SKM-1 treated with dmso at 0.1 percent for 144 hours (cell line): Measurements from ENCODE around the gene RNF115.
"Not testable (repeated sequence)": the region's sequence is repeated elsewhere in the genome, so short reads cannot be mapped to it uniquely, and the experiment has no call there.

Source experiments
- DNase-seq: peaks from one replicate; lab custom pipeline; 2025; ENCODE audit not compliant: unreplicated experiment; lab: John Stamatoyannopoulos, UW

RNF115 gene

DNA sequence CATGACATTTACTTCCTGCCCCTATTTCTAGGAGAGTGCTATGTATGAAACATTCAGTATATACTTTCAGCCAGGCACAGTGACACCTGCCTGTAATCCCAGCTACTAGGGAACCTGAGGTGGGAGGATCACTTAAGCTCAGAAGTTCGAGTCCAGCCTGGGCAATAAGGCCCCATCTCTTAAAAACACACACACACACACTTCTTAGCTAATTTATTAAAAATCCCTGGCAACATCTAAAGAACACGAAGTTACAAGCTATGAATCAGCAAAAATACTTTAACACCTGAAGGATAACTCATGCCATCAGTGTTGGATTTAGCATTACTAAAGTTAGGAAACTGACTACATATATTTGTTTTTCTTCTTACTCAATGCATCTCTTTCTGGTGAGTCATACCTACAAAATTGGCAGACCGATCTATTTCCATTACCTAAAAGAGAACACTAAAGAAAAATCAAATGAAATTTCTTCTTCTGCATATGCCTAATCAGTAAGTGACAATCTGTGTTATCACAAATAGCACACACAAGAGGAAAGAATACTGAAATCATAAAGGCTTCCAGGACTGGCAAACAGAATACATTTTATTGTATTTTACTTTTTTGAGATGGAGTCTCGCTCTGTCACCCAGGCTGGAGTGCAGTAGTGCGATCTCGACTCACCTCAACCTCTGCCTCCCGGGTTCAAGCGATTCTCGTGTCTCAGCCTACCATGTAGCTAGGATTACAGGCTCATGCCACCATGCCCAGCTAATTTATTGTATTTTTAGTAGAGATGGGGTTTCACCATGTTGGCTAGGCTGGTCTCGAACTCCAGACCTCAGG is 41.4 kb downstream of the RNF115 start:
- no peak for DNase-seq

DNA sequence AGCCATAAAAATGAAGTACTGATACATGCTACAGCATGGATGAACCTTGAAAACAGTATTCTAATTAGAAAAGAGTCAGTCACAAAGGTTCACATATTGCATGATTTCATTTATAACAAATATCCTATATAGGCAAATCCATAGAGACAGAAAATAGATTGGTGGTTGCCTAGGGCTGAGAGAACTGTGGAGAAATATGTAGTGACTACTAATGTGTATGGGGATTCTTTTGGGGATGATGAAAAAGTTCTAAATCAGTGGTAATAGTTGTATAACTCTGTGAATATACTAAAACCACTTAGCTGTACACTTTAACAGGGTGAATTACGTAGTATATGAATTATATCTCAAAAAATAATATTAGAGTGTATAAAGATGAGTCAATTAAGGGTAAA is 45.8 kb downstream of the RNF115 start:
- DNase-seq: no peak

DNA sequence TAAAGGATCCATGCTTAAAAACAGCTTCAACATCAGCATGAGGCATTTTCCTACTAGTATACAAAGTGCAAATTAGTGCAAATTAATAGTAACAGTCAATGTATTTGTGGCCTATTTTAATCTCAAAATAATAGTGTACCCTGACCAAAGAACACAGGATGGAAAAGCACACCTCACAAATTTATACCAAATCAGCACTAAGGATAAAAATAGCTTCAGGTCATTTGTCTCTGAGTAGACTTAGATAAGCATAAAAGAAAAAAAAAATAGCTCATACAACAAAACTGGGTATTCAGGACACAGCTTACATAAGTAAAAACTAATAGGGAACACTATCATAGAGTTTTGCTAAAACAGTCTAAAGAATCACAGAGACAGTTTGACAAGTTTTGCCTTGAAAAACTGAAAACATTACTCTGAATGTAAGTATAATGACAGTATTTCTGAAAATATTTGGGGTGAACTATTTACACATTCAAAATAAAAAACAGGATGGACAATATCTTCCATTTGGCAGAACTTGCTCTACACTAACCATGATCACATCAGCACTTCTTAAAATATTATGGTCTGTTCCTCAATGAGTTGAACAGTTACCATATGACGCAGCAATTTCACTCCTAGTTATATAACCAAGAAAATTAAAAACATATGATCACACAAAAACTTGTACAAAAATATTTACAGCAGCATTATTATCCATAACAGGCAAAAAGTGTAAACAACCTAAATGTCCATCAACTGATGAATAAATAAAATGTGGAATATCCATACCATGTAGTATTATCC is 46.3 kb downstream of the RNF115 start:
- no peak for DNase-seq

DNA sequence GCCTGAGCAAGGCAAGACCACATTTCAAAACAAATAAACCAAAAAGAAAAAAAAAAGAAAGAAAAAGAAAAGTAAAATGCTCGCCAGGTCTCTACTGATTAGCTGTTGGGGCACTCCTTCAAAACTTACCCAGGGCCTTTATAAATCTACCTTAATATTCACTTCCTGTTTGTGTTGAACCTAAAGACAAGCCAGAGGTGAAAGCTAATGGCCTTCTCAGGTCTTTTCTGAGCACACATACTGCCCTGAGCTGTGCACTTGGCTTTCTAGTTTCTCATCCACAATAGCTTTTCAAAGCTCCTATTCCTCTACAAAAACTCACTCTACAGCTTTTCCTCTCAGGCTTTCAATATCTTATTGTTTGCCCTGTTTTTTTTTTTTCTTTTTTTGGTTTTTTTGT is 50.5 kb downstream of the RNF115 start:
- DNase-seq: no peak

DNA sequence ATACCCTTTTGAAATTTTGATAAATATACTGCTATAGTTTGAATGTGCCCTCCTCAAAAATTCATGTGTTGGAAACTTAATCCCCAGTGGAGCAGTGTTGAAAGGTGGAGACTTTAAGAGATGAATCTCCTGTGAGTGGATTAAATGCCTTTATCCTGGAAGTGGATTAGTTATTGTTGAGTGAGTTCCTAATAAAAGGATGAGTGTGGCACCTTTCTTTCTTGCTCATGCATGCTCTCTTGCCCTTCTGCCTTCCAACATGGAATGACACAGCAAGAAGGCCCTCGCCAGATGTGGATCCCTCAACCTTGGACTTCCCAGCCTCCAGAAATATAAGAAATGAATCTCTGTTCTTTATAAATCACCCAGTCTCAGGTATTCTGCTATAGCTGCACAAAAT is 52.8 kb downstream of the RNF115 start:
- DNase-seq: no peak

DNA sequence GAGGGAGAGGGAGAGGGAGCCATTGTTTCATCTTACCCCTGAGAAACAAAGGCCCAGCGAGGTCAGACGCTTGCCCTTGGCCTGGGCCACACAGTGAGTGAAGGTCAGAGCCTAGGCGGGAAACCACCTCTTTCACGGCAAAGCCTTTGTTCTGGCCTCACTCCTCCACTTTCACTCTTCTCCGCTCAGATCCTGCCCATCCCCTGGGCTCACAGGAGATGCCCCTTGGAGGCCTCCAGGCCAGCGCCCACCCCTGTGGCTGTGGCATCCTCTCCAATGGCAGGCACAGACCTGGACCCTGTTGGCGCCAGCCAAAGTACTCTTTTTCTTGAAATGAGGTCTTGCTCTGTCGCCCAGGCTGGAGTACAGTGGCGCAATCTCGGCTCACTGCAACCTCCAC is 55.9 kb downstream of the RNF115 start:
- DNase-seq: not testable (repeated sequence)

DNA sequence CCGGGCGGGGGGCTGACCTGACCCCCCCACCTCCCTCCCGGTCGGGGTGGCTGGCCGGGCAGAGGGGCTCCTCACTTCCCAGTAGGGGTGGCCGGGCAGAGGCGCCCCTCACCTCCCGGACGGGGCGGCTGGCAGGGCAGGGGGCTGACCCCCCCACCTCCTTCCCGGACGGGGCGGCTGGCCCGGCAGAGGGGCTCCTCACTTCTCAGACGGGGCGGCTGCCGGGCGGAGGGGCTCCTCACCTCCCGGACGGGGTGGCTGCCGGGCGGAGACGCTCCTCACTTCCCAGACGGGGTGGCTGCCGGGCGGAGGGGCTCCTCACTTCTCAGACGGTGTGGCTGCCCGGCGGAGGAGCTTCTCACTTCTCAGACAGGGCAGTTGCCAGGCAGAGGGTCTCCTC is 57.0 kb downstream of the RNF115 start:
- DNase-seq: not testable (repeated sequence)

DNA sequence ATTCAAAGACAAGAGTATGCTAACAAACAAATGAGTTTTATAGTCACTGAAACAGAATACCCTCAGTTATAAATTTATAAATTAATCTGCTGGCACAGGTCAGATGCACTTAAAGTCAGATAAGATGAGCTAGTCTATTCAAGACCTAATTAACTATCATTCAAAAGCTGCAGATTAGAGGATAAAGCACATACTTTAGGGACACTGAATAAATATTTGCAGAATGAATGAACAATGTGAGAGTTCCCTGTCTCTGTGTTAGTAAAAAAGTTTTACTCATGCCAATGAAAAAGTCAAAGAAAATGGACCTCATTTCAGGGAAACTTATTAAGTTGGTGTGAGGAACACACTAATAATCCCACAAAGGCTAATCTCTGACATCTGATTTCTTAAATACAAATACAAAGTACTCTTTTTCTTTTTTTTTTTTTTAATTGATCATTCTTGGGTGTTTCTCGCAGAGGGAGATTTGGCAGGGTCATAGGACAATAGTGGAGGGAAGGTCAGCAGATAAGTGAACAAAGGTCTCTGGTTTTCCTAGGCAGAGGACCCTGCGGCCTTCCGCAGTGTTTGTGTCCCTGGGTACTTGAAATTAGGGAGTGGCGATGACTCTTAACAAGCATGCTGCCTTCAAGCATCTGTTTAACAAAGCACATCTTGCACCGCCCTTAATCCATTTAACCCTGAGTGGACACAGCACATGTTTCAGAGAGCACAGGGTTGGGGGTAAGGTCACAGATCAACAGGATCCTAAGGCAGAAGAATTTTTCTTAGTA is 58.1 kb downstream of the RNF115 start:
- DNase-seq: not testable (repeated sequence)

DNA sequence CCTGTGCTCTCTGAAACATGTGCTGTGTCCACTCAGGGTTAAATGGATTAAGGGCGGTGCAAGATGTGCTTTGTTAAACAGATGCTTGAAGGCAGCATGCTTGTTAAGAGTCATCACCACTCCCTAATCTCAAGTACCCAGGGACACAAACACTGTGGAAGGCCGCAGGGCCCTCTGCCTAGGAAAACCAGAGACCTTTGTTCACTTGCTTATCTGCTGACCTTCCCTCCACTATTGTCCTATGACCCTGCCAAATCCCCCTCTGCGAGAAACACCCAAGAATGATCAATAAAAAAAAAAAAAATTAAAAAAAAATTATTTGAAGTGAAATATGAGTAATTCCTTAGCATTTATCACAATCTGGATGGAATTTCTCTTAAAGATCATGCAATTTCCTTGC is 58.8 kb downstream of the RNF115 start:
- DNase-seq: not testable (repeated sequence)

DNA sequence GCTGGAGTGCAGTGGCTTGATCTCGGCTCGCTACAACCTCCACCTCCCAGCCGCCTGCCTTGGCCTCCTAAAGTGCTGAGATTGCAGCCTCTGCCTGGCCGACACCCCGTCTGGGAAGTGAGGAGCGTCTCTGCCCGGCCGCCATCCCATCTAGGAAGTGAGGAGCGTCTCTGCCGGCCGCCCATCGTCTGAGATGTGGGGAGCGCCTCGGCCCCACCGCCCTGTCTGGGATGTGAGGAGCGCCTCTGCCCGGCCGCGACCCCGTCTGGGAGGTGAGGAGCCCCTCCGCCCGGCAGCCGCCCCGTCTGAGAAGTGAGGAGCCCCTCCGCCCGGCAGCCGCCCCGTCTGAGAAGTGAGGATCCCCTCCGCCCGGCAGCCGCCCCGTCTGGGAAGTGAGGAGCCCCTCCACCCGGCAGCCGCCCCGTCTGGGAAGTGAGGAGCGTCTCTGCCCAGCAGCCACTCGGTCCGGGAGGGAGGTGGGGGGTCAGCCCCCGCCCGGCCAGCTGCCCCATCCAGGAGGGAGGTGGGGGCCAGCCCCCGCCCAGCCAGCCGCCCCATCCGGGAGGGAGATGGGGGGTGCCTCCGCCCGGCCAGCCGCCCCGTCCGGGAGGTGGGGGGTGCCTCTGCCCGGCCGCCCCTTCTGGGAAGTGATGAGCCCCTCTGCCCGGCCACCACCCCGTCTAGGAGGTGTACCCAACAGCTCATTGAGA is 59.5 kb downstream of the RNF115 start:
- DNase-seq: not testable (repeated sequence)

DNA sequence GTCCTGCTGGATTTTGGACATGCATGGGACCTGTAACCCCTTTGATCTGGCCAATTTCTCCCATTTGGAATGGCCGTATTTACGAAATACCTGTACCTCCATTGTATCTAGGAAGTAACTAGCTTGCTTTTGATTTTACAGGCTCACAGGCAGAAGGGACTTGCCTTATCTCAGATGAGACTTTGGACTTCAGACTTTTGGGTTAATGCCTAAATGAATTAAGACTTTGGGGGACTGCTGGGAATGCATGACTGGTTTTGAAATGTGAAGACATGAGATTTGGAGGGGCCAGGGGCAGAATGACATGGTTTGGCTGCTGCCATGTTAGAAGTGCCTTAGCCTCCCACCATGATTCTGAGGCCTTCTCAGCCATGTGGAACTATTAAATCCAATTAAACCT is 61.9 kb downstream of the RNF115 start:
- DNase-seq: not testable (repeated sequence)

DNA sequence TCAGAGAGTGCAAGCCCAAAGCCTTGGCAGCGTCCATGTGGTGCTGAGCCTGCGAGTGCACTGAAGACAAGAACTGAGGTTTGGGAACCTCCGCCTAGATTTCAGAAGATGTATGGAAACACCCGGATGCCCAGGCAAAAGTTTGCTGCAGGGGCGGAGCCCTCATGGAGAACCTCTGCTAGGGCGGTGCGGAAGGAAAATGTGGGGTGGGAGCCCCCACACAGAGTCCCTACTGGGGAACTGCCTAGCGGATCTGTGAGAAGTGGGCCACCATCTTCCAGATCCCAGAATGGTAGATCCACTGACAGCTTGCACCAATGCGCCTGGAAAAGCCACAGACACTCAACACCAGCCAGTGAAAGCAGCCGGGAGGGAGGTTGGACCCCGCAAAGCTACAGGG is 62.4 kb downstream of the RNF115 start:
- not testable (repeated sequence) for DNase-seq

DNA sequence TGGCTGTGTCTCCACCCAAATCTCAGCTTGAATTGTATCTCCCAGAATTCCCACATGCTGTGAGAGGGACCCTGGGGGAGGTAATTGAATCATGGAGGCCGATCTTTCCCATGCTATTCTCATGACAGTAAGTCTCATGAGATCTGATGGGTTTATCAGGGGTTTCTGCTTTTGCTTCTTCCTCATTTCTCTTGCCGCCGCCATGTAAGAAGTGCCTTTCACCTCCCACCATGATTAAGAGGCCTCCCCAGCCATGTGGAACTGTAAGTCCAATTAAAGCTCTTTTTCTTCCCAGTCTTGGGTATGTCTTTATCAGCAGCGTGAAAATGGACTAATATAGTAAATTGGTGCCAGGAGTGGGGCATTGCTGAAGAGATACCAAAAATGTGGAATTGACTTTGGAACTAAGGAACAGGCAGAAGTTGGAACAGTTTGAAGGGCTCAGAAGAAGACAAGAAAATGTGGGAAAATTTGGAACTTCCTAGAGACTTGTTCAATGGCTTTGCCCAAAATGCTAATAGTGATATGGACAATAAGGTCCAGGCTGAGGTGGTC is 63.4 kb downstream of the RNF115 start:
- DNase-seq: not testable (repeated sequence)

DNA sequence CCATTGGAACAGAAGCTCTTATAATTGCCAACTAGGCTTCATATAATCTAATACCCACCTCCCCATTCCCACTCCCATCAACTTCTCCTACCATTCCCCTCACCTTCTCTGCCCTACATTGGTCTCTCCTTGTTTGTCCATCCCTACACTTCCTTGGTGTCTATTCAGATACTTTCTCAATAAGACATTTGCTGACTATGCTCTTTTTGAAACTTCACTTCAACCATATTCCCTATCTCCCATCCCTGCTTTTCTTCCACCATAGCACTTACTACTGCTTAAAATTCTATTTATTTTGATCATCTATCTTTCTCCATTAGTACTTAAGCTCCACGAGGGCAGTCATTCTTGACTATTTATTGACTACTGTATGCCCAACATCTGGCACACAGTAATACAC is 64.2 kb downstream of the RNF115 start:
- no peak for DNase-seq

DNA sequence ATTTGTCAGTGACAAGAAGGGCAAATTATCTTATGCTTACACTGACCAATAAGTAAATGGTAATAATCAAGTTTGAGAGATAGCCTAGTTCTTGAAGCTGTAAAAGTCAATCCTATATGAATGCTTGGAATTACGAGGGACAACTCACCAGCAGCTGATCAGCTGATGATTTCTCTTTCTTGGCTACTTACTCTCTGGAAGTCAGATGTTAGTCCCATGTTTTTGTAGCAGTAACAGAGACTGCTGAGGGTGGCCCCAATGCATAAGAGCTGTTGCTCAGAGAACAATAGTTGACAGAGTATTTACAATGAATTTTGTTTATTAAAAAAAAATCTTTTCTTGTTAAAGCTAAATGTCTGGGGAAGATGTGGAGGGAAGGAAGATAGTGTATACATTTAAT is 65.3 kb downstream of the RNF115 start:
- no peak for DNase-seq

DNA sequence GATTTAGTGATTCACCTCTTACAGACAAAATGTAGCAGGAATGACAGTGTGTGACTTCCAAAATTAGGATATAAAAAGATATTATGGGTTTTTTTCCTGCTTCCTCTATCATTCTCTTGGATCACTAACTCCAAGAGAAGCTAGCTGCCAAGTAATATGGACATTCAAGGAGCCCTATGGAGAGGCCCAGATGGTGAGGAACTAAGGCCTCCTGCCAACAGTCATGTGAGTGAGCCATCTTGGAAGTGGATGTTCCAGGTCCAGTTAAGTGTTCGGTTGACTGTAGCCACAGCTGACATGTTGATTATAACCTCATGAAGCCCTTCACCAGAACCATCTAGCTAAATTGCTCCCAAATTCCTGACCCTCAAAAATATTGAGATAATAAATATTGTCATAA is 65.8 kb downstream of the RNF115 start:
- DNase-seq: no peak

DNA sequence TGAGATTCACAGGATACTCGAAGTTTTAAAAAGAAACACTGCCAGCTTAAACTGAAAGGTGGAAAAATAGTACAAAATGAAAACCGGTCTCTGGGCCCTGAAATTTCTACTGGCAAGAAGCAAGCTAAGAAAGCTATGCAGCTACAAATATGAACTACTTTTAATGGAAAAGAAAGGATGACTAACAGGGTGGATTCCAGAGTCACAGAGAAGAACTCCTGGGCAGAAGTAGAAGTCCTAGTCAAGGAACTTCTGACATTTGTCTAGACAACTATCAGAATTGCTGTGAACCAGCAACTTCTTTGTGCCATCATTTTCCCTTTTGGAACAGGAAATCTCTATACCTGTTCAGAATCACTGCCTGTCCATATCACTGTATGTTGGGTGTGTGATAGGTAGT is 66.5 kb downstream of the RNF115 start:
- DNase-seq: no peak

DNA sequence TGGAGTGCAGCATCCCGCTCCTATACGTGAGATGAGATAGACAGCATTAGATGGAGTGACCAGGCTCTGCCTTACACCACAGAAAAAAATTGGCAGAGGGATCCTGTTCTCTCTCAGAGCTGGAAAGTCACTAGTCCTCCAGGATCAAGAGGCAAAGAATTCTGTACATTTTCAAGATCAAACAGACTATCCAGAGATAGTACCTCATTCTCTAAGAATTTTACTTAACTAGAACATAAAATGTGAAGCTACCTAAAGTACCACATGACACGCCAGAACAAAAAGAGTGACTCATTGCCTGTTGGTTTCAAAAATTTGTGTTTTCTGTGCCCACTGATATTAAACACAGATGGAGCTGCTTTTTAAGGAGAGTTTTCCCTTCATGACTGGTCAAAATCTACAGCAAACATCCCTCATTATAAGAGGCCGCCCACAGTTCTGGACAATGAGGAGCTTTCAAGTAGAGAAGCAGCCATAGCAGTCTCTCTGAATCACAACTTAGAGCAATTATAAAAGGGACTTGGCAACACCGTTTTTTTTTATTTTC is 72.3 kb downstream of the RNF115 start:
- no peak for DNase-seq

DNA sequence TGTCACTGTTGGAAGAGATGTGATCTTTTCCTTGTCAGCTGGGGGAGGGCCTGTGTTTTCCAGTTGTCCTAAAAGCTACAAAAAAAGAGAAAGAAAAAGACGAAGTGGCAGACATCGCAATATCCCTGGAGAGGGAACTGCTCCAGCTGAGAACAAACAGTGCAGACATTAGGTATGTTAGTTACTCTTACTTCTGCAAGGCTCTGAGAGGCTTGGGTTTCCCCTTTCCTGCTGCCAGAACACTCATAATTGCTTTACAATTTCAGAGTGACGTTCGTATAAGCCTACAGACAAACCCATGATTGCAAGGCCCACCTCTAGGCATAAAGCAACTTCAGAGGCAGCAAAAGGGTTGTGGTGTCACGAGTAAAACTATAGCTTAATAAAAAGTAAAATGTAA is 73.5 kb downstream of the RNF115 start:
- no peak for DNase-seq
